Prostate gland (tissue), 2 donors: ENCODE data around the gene GFY. TPM values are rescaled to one million over a fixed set of nuclear protein-coding genes. Genes with fewer than 3 reads are reported as not detected.

ENCODE experiments used
- DNase-seq: peaks from one replicate; pipeline ENCODE4 v3.0.0-alpha.2; 2019; ENCODE audit warnings: low spot score
- H3K27ac ChIP-seq, 2 donors: fragments of 200-600 bp; sonication (generic); 2 replicates each; pipeline ENCODE4 v1.5.1; 2017 to 2019
- H3K27me3 ChIP-seq: fragments of 200-600 bp; sonication (generic); replicated peaks from 2 replicates; pipeline ENCODE4 v1.5.1; 2019; ENCODE audit not compliant: insufficient read depth
- H3K36me3 ChIP-seq, 2 donors: fragments of 200-600 bp; sonication (generic); 1 replicate in 1 of 2; 2 replicates in 1 of 2; pipeline versions ENCODE4 v1.5.1 to v1.8.1; 2017 to 2019
- H3K4me1 ChIP-seq: fragments of 200-600 bp; sonication (generic); replicated peaks from 2 replicates; pipeline ENCODE4 v1.5.1; 2019
- H3K4me3 ChIP-seq, 2 donors: fragments of 200-600 bp; sonication (generic); 2 replicates each; pipeline ENCODE4 v1.5.1; 2017 to 2019
- H3K9me3 ChIP-seq: fragments of 200-600 bp; sonication (generic); 2 replicates; pipeline ENCODE4 v1.5.1; 2017
- CTCF ChIP-seq, 4 experiments: fragments of 200-600 bp in 2 of 4; fragments of 450-650 bp in 2 of 4; sonication (generic) in 2 of 4; IDR thresholded peaks; 1 replicate in 3 of 4; 2 replicates in 1 of 4; pipeline ENCODE4 v1.5.1; 2016 to 2019; ENCODE audit warnings: antibody characterized with exemption in 4 of 4, mild to moderate bottlenecking in 2 of 4, moderate library complexity in 2 of 4
- POLR2A ChIP-seq: fragments of 450-650 bp; IDR thresholded peaks from one replicate; pipeline ENCODE4 v1.6.1; 2016; ENCODE audit warnings: antibody characterized with exemption, mild to moderate bottlenecking
- POLR2AphosphoS5 ChIP-seq: sonication (generic); formaldehyde crosslinking; IDR thresholded peaks from one replicate; pipeline ENCODE4 v1.6.1; 2017; ENCODE audit warnings: antibody characterized with exemption
- whole genome bisulfite sequencing: methylation state at CpG from one replicate; pipeline ENCODE4 v1.1.5; 2018; 5-methylcytosine and 5-hydroxymethylcytosine counted together
- intact Hi-C: fragments of 100-400 bp; cut with DNase I; formaldehyde crosslinking; loops from one replicate; pipeline ENCODE4 v1.14.2; 2022
- total RNA-seq, 2 donors: library from RNA; depleted of rRNA; stranded (reverse); fragments of >200 nt; gene quantifications; one replicate each; pipeline ENCODE4 v1.1.0, GENCODE V29; 2016

Gene GFY
- total RNA-seq, 2 donors from 2014 or later: not detected

- WGBS: 72% methylated on average over 2 of the region's 2 CpGs
Measured at GRCh38 chr19:49419173-49419572, 6.0 kb upstream of the GFY start.

GRCh38 chr19:49420227-49420626 is 5.0 kb upstream of the GFY start:
- TF ChIP-seq POLR2A (no peak), CTCF (IDR thresholded peaks at IDR 0.05) (no peak), POLR2AphosphoS5 (no peak)
- intact Hi-C loops: no loop called here
- H3K36me3 ChIP-seq: no peaks in the 10 kb centered on the region
- no peaks in the 10 kb centered on the region for H3K9me3 ChIP-seq
- no peak for DNase-seq
- H3K4me3 ChIP-seq: no peak overlapping the region
- 90% methylated on average over 2 of the region's 2 CpGs for WGBS
- no peak overlapping the region for H3K27ac ChIP-seq
- H3K4me1 ChIP-seq: peaks cover 5% of the 10 kb centered on the region
- H3K27me3 ChIP-seq: peaks cover 42% of the 10 kb centered on the region

More at GRCh38 chr19:49419173-49419572, 6.0 kb upstream of the GFY start:
- no peak for DNase-seq
- intact Hi-C loops: no loop called here
- H3K27me3 ChIP-seq: peaks cover 40% of the 10 kb centered on the region
- H3K4me3 ChIP-seq: no peak overlapping the region
- no peak overlapping the region for H3K27ac ChIP-seq
- no peak for TF ChIP-seq POLR2AphosphoS5
- TF ChIP-seq CTCF (IDR thresholded peaks at IDR 0.05): no peak
- no peak for TF ChIP-seq POLR2A
- no peaks in the 10 kb centered on the region for H3K9me3 ChIP-seq
- H3K4me1 ChIP-seq: peaks cover 5% of the 10 kb centered on the region
- no peaks in the 10 kb centered on the region for H3K36me3 ChIP-seq

- intact Hi-C loops: no loop called here
- 8% methylated on average over 48 of the region's 48 CpGs for WGBS
- Histone ChIP-seq H3K4me1 (peaks cover 5% of the 10 kb centered on the region), H3K4me3 (no peak overlapping the region), H3K36me3 (no peaks in the 10 kb centered on the region), H3K27ac (no peak overlapping the region), H3K9me3 (no peaks in the 10 kb centered on the region), H3K27me3 (peaks cover 45% of the 10 kb centered on the region)
- no peak for TF ChIP-seq POLR2A
- TF ChIP-seq POLR2AphosphoS5: no peak
- no peak for TF ChIP-seq CTCF (IDR thresholded peaks at IDR 0.05)
- peak; percentile 20 for DNase-seq
Measured at GRCh38 chr19:49421039-49421877, 3.9 kb upstream of the GFY start.

GRCh38 chr19:49421878-49422202 is 3.3 kb upstream of the GFY start:
- Histone ChIP-seq H3K27ac (no peak overlapping the region), H3K27me3 (peaks cover 49% of the 10 kb centered on the region), H3K36me3 (no peaks in the 10 kb centered on the region), H3K9me3 (no peaks in the 10 kb centered on the region), H3K4me3 (no peak overlapping the region), H3K4me1 (peaks cover 5% of the 10 kb centered on the region)
- WGBS: 34% methylated on average over 3 of the region's 3 CpGs
- intact Hi-C loops: no loop called here
- no peak for DNase-seq
- TF ChIP-seq POLR2A: no peak
- no peak for TF ChIP-seq CTCF (IDR thresholded peaks at IDR 0.05)
- no peak for TF ChIP-seq POLR2AphosphoS5
